Dermis microvascular lymphatic vessel endothelial cell (primary cell): Measurements from ENCODE around the gene GNAT2. TPM values are rescaled to one million over a fixed set of nuclear protein-coding genes. Genes with fewer than 3 reads are reported as not detected.

Experiments
- DNase-seq, 2 donors: peaks; one replicate each; pipeline versions ENCODE4 v3.0.0 to v3.0.0-alpha.2; 2010; ENCODE audit warnings: low read depth in 2 of 2
- total RNA-seq: library from RNA; depleted of rRNA; stranded (reverse); fragments of >200 nt; gene quantifications from 2 replicates; pipeline ENCODE4 v1.2.1, GENCODE V29; 2014

Gene GNAT2
- total RNA-seq, 1 donor from 2014 or later = 0.13 TPM

DNA sequence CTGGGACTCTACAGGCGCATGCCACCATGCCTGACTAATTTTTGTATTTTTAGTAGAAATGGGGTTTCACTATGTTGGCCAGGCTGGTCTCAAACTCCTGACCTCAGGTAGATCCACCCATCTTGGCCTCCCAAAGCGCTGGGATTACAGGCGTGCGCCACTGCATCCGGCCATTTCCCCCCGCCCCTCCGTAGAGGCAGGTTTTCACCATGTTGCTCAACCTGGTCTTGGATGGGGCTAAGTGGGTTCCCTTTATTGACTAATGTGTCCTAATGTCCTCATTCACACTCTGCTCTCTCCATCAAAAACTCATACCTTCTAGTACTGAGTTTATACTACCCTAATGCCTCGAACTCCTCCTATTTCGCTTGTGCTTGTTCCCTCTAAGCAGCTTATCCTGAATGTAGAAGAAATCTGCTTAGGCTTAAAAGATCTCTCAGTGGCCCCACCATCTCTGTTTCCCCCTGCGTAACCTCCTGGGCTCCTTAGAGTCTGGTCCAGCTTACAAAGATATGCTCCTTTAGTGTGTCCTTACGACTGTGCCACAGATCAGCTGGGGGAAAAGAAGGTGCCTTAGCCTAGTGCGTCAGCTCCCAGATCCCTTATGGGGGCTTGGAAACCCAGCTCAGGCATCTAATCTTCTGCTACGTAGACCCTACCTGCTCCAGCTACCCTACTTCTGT is 8.0 kb downstream of the GNAT2 start:
- no peak for DNase-seq

GRCh38 chr1:109610609-109611307 is 8.7 kb downstream of the GNAT2 start:
- DNase-seq = no peak

GRCh38 chr1:109609881-109610280 is 9.5 kb downstream of the GNAT2 start:
- DNase-seq = no peak

- no peak for DNase-seq
Observed at GRCh38 chr1:109605381-109605780, 14.0 kb downstream of the GNAT2 start.

- DNase-seq = no peak
Observed at GRCh38 chr1:109603229-109603628, 16.2 kb downstream of the GNAT2 start.

GRCh38 chr1:109598655-109599054 is 20.8 kb downstream of the GNAT2 start:
- DNase-seq = no peak

DNA sequence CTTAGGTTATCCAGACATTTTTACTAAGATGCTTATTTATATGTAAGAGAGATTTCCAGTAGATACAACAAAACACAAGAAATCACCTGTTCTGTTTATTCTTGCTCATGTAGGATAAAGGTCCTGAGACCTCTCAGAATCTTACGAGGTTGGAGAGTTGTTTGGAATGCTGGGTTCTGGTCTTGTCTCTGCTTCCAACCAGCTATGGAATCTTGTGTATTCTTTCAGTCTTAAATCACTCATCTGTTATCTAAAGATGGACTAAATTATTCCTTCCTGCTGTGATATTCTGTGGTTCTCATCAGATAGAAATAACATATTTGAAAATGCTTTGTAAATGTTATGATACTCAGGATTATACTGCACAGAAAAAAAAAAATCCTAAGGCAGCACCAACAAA is 21.3 kb downstream of the GNAT2 start:
- no peak for DNase-seq

DNA sequence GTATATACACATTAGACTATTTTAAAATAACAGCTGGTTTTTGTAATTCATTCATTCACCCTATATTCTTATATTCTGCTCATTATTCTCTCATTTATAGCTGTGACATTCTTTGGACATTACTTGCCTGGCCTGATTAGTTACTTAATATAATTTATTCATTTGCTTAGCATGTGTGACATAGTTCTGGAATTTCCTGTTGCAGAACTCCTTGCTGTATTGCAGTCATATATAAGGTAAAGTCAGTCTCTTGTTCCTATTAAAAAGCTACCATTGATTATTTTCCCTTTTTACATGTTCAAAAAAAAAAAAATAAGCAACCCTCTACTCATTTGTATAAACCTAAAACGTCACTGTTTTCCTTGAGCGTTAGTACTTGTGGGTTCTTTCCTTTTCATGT is 23.9 kb downstream of the GNAT2 start:
- peak in 1 of 2 donors; percentile 34 for DNase-seq

GRCh38 chr1:109592916-109593315 is 26.5 kb downstream of the GNAT2 start:
- no peak for DNase-seq

DNA sequence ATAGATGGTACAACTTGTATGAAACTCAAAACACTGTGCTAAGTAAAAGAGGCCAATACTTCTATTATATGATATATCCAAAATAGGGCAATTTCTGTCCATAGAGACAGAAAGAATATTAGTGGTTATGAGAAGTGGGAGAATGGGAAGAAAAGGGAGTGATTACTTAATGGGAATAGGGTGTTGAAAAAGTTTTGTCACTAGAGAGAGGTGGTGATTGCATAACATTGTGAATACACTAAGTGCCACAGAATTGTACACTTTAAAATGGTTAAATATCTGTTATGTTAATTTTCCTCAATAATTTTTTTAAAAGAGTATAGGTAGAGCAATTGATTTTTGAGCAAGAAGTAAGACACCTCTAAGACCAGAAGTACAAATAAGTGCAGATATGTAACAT is 29.7 kb downstream of the GNAT2 start:
- DNase-seq = no peak

- DNase-seq = no peak
Observed at GRCh38 chr1:109589177-109589576, 30.2 kb downstream of the GNAT2 start.

GRCh38 chr1:109586055-109586454 is 33.4 kb downstream of the GNAT2 start:
- DNase-seq = no peak

DNA sequence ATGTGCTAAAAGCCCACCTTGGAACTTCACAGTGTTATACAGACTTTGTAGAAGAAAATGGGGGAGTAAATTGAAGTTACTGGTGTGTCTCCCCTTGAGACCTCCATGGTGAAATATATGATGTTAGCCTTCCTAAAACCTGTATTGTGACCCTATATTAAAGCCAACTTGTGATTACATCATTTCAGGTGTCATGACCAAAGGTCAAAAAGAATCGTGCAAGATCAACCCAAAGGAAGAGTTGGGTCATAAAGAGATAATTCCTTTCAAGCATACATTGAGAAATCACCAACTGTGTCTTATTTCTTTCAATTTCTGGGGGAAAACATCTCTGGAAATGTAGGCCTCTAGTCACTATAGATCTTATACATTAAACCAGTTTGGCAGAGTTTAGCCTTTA is 34.6 kb downstream of the GNAT2 start:
- no peak for DNase-seq

DNA sequence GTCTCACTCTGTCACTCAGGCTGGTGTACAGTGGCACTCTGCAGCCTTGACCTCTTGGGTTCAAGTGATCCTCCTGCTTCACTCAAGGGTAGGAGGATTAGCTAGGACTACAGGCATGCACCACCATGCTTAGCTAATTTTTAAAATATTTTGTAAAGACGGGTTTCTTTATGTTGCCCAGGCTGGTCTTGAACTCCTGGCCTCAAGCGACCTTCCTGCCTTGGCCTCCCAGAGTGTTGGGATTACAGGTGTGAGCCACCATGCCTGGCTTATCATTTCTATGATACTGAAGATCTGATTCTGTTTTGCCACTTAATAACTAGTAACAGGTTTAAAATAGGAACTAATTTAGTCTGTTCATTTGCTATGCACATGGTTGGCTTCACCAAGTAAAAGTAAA is 37.4 kb downstream of the GNAT2 start:
- no peak for DNase-seq

DNA sequence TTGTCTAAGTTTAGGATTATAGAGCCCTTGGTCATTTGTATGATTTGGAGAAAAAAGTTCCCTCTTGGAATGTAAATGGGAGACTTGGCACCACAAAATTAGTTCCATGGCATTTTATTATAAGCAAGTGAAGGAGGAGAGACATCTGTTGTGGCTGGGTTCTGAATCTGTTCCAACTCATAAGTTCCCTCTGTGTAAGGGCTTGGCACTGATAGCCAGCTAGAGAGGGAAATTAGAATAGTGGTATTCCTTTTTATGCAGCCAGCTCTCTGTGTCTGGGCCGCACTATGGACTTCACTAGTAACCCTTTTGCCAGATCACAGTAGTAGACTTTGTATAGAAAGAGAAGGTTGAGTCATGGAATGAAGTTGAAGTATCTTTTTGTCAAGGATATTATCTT is 39.9 kb downstream of the GNAT2 start:
- no peak for DNase-seq

DNA sequence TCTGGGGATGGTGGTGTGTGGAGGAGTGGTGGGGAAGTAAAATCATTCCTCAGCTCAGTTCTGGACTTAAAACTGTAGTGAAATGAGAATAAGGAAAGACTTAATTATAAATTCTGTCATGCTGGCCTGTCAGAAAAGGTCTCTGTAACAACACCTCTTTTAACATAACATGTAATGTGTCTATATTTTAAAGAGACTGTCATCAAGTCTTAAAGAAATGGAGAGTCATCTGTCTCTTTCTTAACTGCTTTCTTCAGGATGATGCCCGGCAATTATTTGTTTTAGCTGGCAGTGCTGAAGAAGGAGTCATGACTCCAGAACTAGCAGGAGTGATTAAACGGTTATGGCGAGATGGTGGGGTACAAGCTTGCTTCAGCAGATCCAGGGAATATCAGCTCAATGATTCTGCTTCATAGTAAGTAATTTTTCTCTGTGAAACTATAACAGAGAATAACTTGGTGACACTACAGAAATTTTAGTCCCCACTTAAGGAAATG is 40.4 kb downstream of the GNAT2 start:
- no peak for DNase-seq

- DNase-seq = no peak
Observed at GRCh38 chr1:109573785-109574184, 45.6 kb downstream of the GNAT2 start.

DNA sequence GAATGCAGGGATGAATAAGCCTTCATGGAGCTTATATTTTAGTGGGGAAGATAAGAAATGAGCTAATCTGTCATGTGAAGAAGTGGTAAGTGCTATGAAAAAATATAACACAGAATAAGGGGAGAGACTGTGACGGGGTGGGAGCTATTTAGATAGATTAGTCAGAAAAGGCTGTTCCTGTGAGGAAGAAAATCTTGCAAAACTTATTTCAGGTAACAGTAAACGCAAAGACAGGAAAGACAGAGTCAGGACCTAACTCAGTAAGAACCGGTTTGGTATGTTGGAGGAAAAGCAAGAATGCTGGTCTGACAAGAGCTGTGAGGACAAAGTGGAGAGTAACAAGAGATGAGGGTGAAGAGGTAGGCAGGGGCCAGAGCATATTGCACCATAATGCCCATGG is 49.0 kb downstream of the GNAT2 start:
- DNase-seq = peak in 1 of 2 donors; percentile 11

DNA sequence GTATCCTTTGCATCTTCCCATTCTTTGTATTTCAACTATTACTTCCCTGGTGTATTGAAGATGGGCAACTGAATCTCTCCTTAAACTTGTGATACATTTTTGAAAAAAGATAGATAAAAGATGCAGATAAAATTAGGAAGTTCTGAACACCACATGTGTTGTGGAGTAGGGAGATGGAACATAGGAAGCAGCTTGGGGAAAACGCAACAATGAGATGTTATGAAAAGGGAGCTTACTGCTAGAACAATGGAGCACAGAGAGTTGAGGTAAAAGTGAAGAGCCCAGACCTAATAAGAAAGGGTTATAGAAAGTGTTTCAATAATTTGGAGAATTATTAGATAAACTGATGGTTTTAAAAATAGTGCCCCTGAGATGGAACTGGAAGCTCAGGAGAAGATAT is 50.1 kb downstream of the GNAT2 start:
- peak in 1 of 2 donors; percentile 35 for DNase-seq

- no peak for DNase-seq
Observed at GRCh38 chr1:109567877-109568672, 51.3 kb downstream of the GNAT2 start.

DNA sequence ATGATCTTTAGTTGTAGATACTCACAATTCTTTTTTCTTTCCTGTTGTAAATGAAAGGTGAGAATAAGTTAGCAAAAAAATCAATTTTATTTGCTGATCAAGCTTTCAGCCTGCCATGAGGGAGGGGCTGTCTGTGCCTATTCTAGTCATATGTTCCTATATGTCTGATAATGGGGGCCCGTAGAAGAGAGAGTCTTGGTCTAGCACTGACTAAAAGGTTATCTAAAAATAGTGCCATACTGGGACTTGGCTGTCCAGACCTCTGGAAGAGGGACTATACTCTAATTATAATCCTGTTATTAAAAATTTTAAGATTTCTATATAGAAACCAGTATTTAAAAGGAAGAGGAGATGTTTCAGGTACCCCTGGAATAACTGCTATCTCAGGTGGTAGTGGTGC is 52.4 kb downstream of the GNAT2 start:
- DNase-seq = no peak

DNA sequence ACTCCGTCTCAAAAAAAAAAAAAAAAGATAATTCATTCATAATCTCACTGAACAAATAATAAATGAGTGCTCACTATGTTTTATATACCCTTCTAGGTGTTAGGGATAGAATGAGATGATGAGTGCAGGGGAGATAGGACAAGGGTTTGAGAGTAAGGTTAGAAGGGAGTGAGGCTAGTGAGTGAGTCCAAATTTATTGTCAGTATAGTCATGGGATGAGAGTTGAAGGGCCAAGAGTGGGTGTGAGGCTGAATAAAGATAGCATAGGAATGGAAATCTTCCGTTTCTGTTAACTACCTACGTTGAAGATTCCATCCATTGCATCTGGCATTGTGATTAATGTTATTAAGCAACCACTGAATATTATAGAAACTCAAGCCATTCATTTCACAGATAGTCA is 54.2 kb downstream of the GNAT2 start:
- no peak for DNase-seq
